Common myeloid progenitor, CD34-positive (primary cell): ENCODE data around the gene ERN1.

Experiments
- CTCF ChIA-PET: fragments of 350-600 bp; sonication (Branson Sonifier 250); formaldehyde crosslinking; loops from one replicate; lab custom pipeline; 2021; ENCODE audit warnings: antibody characterized with exemption; lab: Charles Lee
- POLR2A ChIA-PET: fragments of 350-600 bp; sonication (Branson Sonifier 250); formaldehyde crosslinking; loops from one replicate; lab custom pipeline; 2021; ENCODE audit warnings: antibody characterized with exemption; lab: Charles Lee
- DNase-seq, 3 donors: peaks; one replicate each; pipeline versions ENCODE4 v3.0.0 to v3.0.0-alpha.2; 2013
- H3K27ac ChIP-seq, 2 experiments: 1 replicate in 1 of 2; 2 replicates in 1 of 2; pipeline ENCODE4 v1.7.0; 2013; ENCODE audit warnings: inconsistent platforms in 2 of 2, low read length in 2 of 2, mild to moderate bottlenecking in 2 of 2, low read depth in 1 of 2, moderate library complexity in 1 of 2; ENCODE audit not compliant: severe bottlenecking in 2 of 2, insufficient read depth in 1 of 2, poor library complexity in 1 of 2
- H3K27me3 ChIP-seq, 5 experiments: replicated peaks in 2 of 5; 1 replicate in 3 of 5; 2 replicates in 2 of 5; pipeline versions ENCODE4 v1.6.1 to v1.7.0; 2013; ENCODE audit warnings: low read length in 4 of 5, mild to moderate bottlenecking in 2 of 5, moderate library complexity in 2 of 5, inconsistent platforms in 1 of 5; ENCODE audit not compliant: insufficient read depth in 5 of 5, control insufficient read depth in 4 of 5
- H3K36me3 ChIP-seq, 4 experiments: 1 replicate in 2 of 4; 2 replicates in 2 of 4; pipeline versions ENCODE4 v1.6.1 to v1.7.0; 2013; ENCODE audit warnings: low read length in 3 of 4, control low read depth in 1 of 4, mild to moderate bottlenecking in 1 of 4; ENCODE audit not compliant: control insufficient read depth in 4 of 4, insufficient read depth in 4 of 4
- H3K4me1 ChIP-seq, 4 experiments: 1 replicate in 3 of 4; 2 replicates in 1 of 4; pipeline versions ENCODE4 v1.6.1 to v1.7.1; 2013; ENCODE audit warnings: low read length in 3 of 4, mild to moderate bottlenecking in 3 of 4, control low read depth in 1 of 4, inconsistent platforms in 1 of 4, moderate library complexity in 1 of 4; ENCODE audit not compliant: control insufficient read depth in 4 of 4, insufficient read depth in 4 of 4; ENCODE audit errors: control extremely low read depth in 1 of 4
- H3K4me3 ChIP-seq, 7 experiments: 1 replicate in 4 of 7; 2 replicates in 3 of 7; pipeline versions ENCODE4 v1.5.1 to v1.7.0; 2013; ENCODE audit warnings: mild to moderate bottlenecking in 7 of 7, low read length in 6 of 7, moderate library complexity in 6 of 7, inconsistent platforms in 2 of 7, low read depth in 2 of 7, control low read depth in 1 of 7; ENCODE audit not compliant: insufficient read depth in 4 of 7, control insufficient read depth in 1 of 7; ENCODE audit errors: extremely low read depth in 1 of 7
- H3K9me3 ChIP-seq, 5 experiments: 1 replicate in 4 of 5; 2 replicates in 1 of 5; pipeline versions ENCODE4 v1.6.1 to v1.7.1; 2013; ENCODE audit warnings: low read length in 4 of 5, mild to moderate bottlenecking in 2 of 5, inconsistent platforms in 1 of 5, low read depth in 1 of 5, moderate library complexity in 1 of 5; ENCODE audit not compliant: control insufficient read depth in 4 of 5, insufficient read depth in 2 of 5; ENCODE audit errors: control extremely low read depth in 1 of 5
- WGBS: methylation state at CpG from one replicate; pipeline ENCODE4 v1.1.5; 2013; ENCODE audit not compliant: insufficient coverage; 5-methylcytosine and 5-hydroxymethylcytosine counted together

ERN1 gene

DNA sequence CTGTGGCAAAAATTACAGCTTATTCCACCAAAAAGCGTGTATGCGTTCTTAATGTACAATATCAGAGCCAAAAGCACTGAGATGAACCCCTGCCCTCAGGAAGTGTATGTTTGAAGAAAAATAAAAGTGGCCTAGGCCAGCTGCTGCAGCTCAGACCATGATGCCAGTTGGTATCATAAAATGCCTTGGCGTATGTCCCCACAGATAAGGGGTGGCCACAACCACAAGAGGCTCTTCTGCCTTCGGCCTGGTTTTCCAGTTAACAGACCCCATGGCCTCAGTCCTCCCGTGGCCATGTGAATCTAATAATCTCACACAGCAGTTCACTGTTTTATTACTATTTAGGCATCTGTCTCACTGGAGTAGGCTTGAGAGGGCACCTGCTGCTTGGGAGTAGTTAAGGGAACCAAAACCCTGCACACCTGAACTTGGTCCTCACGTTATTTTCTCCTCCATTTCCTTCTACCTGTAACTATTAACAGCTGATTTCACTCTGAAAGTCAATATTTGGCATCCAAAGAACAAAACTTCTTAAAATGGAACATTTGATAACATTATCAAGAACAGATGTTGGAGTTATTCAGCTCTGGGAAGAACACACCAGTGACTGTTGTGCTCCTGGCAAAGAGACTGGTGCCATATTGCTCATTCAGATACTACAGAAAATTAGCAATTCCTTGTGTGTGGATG is 34.8 kb upstream of the ERN1 start:
- peak in 2 of 3 donors; percentile 67 to 82 for DNase-seq
- ChIA-PET POLR2A (no interaction called here), CTCF (no interaction called here)
- Histone ChIP-seq H3K9me3 (no peaks in the 10 kb centered on the region), H3K4me1 (no peaks in the 10 kb centered on the region), H3K27me3 (no peaks in the 10 kb centered on the region), H3K36me3 (peaks cover 3 to 47% (median 25%) of the 10 kb centered on the region in 4 experiments), H3K4me3 (no peak overlapping the region), H3K27ac (no peak overlapping the region)
- whole genome bisulfite sequencing, result 83% methylated on average over 4 of the region's 6 CpGs

DNA sequence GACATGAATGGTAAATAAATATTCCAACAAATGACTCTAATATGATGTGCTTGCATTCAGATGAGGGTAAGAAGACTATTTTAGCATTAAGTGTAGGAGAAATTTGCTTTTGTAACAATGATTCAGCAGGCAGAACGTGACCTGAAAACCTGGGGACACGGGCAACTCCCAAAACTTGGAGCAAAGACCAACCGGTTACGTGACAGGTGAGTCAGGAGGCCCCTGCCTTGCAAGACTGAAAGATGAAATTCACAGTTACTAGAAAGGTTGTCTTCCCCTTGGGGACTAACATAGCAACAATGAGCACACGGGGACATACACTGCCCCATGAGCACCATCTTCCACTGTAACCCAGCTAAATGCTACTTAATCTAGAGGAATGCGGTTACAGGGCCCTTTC is 33.5 kb upstream of the ERN1 start:
- H3K4me3 ChIP-seq, result no peak overlapping the region
- no peak for DNase-seq
- CTCF ChIA-PET, result no interaction called here
- no peak overlapping the region for H3K27ac ChIP-seq
- no peaks in the 10 kb centered on the region for H3K9me3 ChIP-seq
- H3K36me3 ChIP-seq, result peaks cover 7 to 48% (median 27%) of the 10 kb centered on the region in 4 experiments
- 88% methylated on average over 4 of the region's 6 CpGs for WGBS
- H3K27me3 ChIP-seq, result no peaks in the 10 kb centered on the region
- H3K4me1 ChIP-seq, result no peaks in the 10 kb centered on the region
- POLR2A ChIA-PET, result no interaction called here

DNA sequence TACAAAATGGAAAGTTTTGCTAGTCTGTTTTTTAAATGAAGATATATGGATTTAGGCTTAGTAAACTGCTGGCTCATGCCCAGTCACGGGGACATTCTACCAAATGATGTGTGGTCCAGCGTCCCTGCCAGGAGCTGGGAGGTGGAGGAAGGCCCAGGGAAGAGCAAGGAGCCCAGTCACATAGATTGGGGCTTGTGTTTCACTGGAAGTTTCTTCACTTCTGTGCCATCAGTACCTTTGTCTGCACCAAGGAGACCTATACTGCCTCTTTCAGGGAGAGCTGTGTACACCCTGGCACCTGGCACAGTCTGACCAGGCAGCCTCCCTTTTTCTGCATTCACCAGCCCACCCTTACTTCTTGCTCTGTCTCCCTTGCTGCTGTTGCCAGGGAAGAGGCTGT is 32.6 kb upstream of the ERN1 start:
- 89% methylated on average over 2 of the region's 2 CpGs for WGBS
- Histone ChIP-seq H3K9me3 (no peaks in the 10 kb centered on the region), H3K27ac (no peak overlapping the region), H3K4me3 (no peak overlapping the region), H3K27me3 (no peaks in the 10 kb centered on the region), H3K4me1 (no peaks in the 10 kb centered on the region), H3K36me3 (peaks cover 7 to 55% (median 31%) of the 10 kb centered on the region in 4 experiments)
- ChIA-PET CTCF (interaction anchor here (2.0 kb wide), 1 partner anchor 13 kb away, joined by 4 read pairs; no protein-coding TSS in a partner anchor), POLR2A (no interaction called here)
- DNase-seq, result no peak

DNA sequence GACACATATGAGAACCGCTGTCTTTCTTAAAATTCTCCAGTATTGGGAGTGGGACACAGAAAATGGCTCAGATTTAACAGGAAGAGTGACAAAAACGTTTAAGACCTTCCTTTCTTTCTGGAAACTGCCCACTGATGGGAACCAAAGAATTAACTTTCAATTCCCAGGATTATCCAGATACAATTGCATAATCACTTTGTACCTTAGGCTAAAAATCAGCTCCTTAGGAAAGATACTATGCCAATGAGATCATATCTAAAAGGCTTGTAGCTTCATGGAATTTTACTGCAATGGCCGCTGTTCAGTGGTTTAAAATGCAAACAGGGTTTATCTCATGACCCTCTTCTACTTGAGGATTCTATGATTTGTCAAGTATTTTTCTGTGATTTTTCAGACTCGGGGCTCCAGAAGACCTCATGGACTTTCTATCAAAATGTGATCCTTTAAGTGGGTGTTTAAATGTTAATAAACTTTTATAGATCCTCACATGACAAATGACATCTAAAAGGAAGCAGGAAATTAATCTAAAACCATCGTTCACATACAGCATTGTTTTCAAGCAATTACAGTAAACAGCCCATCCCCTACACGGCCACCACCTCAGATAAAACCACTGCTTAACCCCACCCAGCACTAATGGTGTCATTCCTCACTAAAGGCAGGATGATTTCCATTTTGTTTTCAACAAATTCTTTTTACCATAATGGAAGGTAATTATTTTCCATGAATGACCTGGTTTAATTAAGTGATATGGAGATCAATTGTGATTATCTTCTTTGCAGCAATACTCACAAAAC is 31.6 kb upstream of the ERN1 start:
- 78% methylated on average over 4 of the region's 6 CpGs for WGBS

DNA sequence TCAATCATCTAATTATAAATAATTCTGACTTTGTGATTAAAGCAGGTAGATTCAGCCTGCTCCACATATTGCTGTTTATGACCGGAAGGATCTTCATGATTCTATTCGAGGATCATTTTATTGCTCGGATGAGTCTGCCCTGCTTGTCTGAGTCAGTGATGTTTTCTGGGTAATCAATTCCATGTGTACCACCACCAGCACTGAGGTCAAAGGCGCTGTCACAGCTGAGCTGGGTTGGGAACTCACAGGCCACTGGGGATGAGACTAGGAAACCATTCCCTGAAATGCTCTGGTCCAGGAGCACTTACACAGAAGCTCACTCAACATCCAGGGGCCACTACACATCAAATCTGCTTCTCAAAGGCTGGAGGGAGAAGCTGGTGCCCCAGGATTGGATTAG is 30.4 kb upstream of the ERN1 start:
- Histone ChIP-seq H3K4me1 (peaks cover 0 to 6% (median 0%) of the 10 kb centered on the region in 4 experiments), H3K36me3 (peaks cover 5 to 41% (median 27%) of the 10 kb centered on the region in 4 experiments), H3K4me3 (no peak overlapping the region), H3K9me3 (no peaks in the 10 kb centered on the region), H3K27me3 (no peaks in the 10 kb centered on the region), H3K27ac (no peak overlapping the region)
- ChIA-PET POLR2A (no interaction called here), CTCF (interaction anchor here (1.2 to 2.0 kb wide), 2 partner anchors 11 to 14 kb away, joined by 3 to 4 read pairs; no protein-coding TSS in a partner anchor)
- 100% methylated on average over 1 of the region's 4 CpGs for WGBS
- no peak for DNase-seq

More for the DNA sequence above, 31.6 kb upstream of the ERN1 start:
- Histone ChIP-seq H3K4me1 (peaks cover 0 to 2% (median 0%) of the 10 kb centered on the region in 4 experiments), H3K4me3 (no peak overlapping the region), H3K9me3 (no peaks in the 10 kb centered on the region), H3K36me3 (peaks cover 5 to 47% (median 31%) of the 10 kb centered on the region in 4 experiments), H3K27me3 (no peaks in the 10 kb centered on the region), H3K27ac (no peak overlapping the region)
- CTCF ChIA-PET, result interaction anchor here (1.2 to 2.0 kb wide), 2 partner anchors 12 to 15 kb away, joined by 3 to 4 read pairs; no protein-coding TSS in a partner anchor
- DNase-seq, result no peak
- POLR2A ChIA-PET, result no interaction called here

DNA sequence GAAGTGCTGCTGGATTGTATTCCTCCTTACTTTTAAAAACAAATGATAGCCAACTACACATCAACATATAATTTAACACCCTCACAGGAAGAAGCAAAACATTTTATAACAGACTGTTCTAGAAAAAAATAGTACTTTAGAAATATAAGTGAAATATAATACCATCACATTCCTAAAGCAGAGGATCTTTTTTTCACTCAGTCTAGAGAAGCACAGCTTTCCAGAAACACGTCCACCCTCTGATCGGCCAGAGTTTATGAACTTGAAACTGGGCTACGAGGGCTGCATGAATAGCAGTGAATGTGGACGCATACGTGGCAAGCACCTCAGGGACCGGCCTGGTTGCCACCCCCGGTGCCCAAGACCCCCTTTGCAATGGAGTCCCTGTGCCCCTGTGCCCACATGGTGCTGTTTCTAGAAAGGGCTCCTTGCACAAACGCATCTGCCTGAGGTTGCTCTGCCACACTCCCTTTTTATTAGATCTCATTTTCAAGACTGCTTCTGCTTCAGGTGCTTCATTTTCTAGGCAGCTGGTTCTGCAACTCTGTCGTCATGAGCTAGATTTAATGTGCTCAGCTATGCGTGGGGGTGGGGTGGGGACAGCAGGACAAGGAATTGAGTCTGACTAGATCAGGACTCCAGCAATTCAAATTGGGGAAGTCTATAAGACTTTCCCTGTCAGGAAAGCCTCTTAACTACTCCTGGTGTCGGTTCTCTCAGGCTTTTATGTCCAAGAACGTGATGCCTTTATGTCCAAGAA is 29.1 kb upstream of the ERN1 start:
- DNase-seq, result no peak
- CTCF ChIA-PET, result interaction anchor here (1.0 to 1.4 kb wide), 2 partner anchors 124 to 247 kb away, joined by 3 read pairs; no protein-coding TSS in a partner anchor
- POLR2A ChIA-PET, result no interaction called here

More for the DNA sequence above, 29.1 kb upstream of the ERN1 start:
- WGBS, result 97% methylated on average over 11 of the region's 12 CpGs
- Histone ChIP-seq H3K36me3 (peaks cover 5 to 41% (median 30%) of the 10 kb centered on the region in 4 experiments), H3K9me3 (no peaks in the 10 kb centered on the region), H3K27ac (no peak overlapping the region), H3K27me3 (no peaks in the 10 kb centered on the region), H3K4me1 (peaks cover 0 to 13% (median 0%) of the 10 kb centered on the region in 4 experiments), H3K4me3 (no peak overlapping the region)
